HG03045 (cell line): ENCODE results near the gene GNG2.

Source experiments
- ATAC-seq: cut with Tn5 transposase; IDR thresholded peaks from one replicate; pipeline ENCODE4 v1.9.1; 2021; ENCODE audit warnings: mild to moderate bottlenecking, moderate library complexity; ENCODE audit not compliant: unreplicated experiment

Gene GNG2

DNA sequence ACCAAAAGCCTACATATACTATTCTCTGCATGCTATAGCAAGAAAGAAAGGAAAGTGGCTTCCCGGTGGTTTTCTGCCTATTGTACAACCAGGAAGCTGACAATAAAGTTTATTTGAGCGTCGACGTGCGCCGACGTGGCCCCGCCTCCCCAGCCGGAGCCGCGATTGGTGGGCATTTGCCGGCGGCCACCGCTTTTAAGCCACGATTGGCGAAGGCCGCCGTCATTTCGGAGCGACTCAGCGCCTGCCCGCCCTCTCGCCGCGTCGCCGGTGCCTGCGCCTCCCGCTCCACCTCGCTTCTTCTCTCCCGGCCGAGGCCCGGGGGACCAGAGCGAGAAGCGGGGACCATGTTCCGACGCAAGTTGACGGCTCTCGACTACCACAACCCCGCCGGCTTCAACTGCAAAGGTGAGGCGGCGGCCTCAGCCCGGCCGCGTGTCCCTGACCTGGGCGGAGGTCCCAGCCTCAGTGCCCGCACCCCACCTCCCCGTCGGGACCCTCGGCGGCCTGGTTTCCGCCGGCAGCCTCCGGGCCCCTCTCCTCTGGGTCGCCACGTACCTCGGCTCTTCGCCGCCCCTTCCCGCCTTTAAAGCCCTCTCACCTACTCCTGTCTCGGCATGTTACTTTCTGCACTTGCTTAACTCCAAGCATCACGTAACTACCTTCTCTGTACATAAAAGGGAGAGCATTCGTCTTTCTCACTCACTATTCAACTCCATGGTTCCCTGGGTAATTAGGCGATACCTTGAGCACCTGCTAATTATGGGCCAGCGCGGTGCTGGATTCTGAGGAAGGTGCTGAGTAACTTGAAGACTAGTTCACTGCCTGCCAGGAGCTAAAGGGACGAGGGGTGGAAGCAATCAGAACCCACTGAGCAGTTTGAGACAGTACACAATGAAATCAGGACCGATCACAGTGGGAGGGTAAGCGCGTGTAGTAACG is 129.2 kb downstream of the GNG2 start, which contains the start of gene RTRAF:
RTRAF (plus strand) TSS at position 254 of the 942 bp plus-strand sequence; CDS start at position 348, 94 bp downstream.
- ATAC-seq = peak; percentile 93

DNA sequence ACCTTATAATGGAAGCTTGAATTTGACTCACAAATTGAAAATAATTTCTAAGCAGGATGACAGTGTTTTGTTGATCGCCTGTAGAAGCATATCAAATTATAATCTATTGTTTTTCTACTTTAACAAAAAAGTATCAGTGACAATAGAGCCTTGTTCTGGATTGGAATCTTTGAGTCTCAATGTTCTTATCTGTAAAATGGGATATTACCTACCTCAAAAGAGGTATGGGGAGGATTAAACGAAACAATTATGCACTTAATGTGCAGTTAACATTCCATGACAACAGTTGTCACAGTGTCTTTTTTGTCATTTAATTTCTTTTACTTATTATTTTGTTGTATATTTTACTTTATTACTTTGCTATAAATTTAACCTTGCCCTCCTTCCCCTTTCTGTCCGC is 130.1 kb downstream of the GNG2 start:
- ATAC-seq = no peak

DNA sequence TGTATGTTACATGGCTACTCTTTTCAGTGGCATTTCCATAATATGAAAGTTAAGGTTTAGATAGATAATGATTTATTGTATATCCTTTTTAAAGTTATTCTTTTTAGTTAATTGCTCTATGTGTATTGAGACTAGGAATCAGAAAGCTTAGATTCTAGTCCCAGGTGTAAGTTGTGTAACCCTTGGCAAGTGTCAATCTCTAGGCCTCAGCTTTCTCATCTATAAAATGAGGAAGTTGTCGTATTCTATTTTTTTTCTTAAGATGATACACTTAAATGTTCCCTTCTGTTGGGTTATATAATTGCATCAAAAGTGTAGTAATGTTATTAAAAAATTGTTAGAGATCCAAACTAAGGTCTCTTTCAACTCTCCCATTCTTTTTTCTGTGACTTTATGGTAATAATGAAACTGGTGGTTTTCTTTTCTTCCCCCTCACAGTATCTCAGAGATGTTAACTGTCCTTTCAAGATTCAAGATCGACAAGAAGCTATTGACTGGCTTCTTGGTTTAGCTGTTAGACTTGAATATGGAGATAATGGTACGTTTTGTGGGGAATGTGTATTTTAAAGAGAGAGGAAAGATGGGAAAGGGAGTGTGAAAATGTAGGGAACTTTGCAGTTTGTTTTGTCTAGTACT is 133.0 kb downstream of the GNG2 start:
- no peak for ATAC-seq

DNA sequence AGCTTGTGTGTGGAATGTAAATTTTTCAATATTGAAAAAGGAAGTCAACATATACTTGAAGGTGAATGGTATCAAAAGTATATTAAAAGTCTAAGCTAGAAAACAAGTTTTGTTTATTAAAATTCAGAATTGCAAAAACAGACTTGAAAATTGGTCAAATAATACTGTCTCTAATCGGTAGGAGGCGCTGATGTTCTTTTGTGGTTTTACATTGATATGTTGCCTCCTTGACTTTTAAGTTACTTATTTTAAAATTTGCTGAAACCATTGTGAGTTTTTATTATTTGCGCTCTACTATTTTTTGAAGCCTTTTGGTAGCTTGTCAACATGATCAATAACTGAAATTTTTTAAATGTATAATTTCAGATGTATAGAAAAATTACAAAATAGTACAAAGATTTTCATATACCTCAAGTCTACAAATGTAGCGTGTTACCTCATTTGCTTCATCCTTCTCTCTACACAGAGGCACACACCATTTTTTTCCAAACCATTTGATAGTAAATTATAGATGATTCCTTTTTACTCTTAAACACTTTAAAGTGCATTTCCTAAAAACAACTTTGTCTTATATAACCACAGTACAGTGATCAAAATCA is 135.8 kb downstream of the GNG2 start:
- no peak for ATAC-seq

DNA sequence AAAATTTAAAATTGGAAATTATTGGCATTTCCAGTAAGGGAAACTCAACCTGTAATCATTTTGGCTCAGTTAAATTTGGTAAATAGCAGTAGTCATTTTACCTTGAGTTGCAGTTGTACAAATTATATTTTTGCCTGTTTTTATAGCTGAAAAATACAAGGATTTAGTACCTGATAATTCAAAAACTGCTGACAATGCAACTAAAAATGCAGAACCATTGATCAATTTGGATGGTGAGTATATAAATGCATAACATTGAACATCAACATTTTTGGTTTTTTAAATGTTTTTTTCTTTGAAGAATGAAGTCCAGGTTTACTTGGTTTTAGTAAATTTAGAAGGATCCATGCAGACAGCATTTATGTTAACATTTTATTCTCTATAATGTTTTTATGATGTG is 137.9 kb downstream of the GNG2 start:
- no peak for ATAC-seq

DNA sequence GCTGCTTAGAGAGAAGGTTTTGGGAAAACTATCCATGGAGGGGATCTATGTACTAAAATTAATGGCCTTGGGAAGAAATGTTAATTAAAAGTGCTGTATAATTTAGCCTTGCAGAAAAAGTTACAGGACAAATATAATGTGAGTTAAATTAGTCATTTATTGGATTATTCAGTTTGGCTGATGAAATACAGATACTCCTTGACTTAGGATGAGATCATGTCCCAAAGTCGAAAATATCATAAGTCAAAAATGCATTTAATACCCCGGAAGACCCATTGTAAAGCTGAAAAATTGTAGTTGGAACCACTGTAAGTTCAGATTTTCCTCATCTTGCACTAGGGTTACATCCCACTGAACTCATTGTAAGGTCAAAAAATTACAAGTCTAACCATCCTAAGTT is 138.7 kb downstream of the GNG2 start:
- no peak for ATAC-seq

DNA sequence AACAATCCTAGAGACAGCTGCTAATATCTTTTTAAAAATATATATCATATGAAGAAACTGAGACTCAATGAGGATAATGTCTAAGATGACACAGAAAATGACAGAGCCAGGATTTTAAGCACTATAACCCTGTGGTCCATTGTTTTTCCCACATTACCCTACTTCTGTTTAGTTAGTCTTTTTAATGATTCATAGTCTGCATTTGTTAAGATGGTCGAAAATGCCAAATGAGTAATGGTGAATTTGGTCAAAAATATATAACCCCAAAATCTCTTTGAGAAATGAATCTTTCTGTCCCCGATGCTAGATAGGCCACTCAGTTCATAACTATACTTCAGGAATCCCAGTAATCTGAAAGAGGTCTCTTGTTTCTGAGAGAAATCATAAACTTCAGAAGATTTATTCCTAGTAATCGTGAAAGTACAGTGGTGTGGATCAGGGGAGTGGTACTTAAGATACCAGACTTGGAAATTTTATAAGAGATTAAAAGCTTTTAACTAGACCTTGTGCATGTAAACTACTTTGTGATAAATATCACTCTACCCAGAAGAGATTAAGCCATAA is 139.7 kb downstream of the GNG2 start:
- ATAC-seq = no peak

DNA sequence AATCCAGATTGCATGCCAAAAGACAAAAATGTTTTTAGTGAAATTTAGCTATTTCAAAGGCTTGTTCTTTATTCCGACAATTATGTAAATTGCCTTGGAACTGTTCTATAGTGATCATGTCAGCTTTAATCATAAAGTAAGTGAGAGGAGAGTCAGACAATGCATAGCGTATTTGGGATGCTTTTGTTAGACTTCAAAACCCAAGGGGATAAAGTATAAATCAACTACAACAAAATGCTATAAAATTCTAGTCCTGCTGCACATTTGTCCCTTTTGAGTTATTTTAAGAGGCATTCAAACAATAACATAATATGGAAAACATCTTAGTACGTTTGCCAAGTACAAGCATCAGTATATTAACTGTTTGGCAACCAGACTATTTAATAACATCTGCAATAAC is 140.3 kb downstream of the GNG2 start:
- ATAC-seq = no peak

DNA sequence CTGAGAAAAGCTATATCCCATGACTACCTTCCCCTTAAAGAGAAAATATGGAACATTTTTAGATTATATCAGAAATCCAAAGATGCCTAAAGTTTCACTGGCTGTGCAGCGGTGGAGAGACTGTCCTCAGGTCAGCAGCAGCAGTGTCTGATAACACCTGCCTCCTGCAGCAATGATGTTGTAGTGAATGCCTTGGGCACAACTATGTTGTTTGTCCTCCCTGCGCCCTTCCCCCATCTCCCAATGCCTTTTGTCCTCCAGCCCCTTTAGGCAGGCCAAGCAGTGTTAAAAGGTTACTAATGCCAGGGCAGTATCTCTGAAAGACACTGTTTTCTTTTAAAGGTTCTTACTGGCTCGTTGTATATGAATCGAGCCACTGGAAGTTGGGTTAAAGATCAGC is 142.1 kb downstream of the GNG2 start:
- no peak for ATAC-seq

DNA sequence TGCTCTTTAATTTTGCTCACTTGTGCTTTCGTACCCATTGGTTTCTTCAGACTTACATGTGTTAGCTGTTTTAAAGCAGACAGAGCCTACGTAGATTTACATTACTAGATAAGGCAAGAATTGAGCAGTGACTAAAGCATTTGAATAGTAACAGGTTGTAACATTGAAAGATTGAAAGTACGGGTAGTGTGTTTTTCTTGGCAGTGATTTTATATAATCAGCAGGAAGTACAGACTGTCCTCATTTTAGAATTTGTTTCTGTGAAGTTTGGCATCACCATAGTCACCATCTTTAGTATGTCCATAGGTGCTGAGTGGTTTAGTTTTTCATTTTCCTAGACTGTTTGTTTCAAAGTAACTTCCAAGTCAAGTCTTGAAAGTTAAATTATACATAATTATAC is 142.9 kb downstream of the GNG2 start:
- no peak for ATAC-seq

DNA sequence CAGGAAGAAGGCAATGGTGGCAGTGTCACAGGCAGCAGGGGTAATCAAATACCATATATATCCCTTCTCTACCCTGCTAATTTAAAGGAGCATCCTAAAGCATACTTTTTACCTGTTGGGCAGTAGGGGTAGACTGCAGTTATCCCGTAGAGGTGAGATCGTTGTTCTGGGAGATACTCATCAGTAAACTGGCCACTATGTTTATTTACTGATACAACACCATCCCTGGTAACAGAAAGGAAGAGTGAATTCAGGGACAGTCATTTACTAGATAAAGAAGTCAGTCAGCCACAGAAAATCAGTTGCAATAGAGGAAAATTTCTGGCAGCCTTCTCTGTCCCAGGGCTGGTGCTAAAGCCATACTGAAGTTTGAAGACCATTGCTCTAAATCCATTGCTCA is 145.2 kb downstream of the GNG2 start:
- no peak for ATAC-seq

DNA sequence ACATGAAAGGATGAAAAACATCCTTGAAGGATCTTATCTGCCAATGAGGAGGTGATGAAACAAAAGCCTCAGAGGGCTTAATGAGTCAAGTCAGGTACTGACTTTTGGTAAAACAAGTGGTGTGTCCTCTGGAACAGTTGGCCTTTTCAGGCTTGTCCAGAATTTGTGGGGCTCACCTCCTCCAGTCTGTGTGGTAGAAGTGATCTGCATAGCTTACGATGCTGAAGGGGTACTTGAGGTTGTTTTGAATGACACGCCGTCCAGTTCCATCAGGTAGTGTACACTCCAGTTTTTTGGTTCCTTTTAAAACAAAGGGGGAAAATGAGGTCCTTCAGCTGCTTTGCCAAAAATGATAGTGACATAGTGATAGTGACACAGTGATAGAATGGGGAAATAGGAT is 145.9 kb downstream of the GNG2 start:
- ATAC-seq = no peak

DNA sequence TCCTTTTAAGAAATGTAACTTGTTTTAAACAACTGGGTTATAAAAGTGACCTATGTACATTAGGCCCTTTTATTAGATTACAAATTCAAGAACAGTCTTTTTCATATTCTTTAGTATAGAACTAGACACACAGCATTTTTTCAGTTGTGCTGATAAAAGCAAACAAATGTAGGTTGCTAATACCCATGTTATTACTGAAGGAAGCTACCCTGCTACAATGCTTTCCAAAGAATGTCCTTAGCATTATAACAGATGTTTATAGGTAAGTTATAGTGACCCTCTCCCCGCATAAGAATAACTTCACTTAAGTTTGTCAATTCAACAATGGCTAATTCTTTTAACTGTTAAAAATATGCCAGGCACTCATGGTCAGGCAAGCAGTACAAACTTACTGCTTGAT is 146.8 kb downstream of the GNG2 start:
- no peak for ATAC-seq

DNA sequence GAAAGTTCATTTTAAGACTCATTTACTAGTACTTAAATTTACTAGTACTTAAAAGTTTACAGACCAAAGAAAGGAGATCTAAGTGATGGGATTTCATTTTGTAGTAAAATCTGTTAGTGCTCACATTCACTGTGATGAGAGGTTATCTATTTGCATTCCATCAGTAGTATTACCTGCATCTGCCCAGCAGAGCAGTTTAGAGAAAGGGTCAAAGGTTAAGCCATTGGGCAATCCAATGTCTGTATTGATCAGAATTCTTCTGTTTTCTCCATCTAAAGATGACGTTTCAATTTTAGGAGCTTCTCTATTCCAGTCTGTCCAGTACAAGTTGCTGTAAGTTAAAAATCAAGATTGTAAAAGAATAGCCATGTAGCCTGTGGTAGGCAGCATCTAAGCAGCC is 147.2 kb downstream of the GNG2 start:
- ATAC-seq = no peak

DNA sequence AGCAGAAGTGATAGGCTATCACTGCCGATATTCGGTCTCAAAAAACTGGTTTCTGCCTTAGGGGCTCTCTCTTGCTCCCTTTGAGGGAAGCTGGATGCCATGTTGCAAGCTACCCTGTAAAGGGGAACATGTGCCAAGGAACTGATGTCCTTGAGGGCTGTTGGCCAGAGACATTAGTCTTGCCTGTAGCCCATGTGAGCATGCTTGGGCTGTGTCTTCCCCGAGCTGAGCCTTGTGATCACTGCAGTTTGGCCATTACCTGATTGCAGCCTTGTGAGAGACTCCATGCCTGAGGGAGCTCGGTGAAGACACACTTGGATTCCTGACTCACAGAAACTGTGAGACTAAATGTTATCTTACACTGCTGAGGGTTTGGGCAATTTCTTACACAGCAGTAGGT is 147.7 kb downstream of the GNG2 start:
- no peak for ATAC-seq

DNA sequence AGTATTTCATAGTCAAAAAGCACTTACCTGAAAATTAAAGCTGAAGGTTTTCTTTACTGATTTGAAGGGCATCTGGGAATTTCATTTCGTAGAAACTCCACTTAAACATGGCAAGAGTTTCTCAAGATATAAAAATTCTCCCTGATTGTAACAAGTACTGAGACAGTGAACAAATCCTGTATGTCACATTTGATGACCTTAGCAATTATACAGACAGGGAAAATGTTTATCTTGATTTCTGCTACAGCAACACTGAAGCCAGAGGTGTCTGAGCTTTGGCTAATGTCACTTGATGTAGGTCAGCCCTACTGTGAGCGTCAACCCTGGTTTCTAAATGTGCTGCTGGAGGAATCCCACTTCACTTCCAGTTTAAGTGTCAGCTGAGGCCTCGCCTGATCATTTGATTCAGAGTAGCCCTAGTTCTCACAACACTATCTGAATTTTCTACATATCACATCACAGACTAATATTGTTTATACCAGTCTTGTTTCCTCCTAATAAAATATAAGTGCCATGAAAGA is 149.8 kb downstream of the GNG2 start:
- ATAC-seq = no peak

DNA sequence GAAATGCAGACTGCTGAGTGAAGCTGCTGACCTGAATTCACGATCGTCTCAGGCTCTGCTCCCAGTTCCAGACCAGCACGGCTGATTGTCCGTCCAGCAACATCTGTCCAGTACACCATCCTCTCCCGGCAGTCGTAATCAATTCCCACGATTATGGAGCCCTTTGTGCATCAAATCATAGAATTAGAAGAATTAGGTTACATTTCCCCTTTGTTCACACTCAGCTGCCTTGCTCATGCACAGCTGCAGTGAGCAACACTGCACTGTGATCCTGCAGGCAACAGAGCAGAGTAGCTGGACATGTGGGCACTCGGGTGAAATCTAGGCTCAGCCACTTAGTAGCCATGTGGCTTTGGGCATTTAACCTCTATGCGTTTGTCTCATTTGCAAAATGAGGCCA is 151.1 kb downstream of the GNG2 start:
- no peak for ATAC-seq

DNA sequence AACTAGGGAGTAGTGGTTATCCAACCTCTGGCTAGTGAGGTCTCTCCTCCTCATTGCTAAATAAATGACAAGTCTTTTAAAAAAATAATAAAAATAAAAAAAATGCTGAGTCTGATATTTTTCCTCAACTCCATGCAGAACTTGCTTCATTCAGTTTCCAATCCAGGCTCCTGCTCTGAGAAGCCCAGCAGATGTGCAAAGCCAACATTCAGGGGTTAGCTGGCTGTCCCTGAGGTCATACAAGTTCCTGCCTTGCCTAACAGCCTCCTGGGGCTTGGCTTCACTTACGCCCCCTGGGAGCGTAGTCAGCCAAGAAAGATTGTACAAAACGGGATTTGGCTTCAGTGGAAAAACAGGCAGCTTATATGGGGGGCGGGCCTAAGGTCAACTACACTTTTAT is 152.2 kb downstream of the GNG2 start:
- no peak for ATAC-seq

DNA sequence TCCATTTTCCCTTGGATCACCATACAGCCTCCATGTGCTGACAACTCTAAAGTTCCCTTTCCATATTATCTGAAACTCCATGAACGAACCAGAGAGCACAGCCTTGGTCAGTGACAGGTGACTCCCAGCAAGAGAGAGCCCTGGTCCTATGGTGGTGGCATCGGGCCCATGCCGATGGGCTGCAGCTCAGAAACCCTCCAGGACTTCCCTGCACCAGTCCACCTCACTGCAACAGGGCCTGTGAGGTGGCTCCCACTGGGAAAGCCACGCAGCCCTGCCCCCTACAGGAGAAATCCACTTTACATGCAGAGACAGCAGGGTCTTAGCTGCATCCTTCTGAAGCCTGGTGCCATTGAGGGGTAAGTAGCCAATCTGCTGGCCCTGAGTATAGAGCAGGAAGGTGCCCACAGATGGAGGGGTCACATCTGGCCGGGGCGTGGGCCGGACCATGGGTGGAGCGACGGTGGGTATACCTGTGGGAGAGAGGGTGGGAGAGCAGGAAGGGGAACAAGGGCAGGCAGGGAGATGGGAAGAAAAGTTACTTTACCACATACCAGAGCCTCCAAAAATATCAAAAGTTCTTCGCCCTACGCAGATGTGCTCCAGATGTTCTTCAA is 153.7 kb downstream of the GNG2 start:
- ATAC-seq = no peak

DNA sequence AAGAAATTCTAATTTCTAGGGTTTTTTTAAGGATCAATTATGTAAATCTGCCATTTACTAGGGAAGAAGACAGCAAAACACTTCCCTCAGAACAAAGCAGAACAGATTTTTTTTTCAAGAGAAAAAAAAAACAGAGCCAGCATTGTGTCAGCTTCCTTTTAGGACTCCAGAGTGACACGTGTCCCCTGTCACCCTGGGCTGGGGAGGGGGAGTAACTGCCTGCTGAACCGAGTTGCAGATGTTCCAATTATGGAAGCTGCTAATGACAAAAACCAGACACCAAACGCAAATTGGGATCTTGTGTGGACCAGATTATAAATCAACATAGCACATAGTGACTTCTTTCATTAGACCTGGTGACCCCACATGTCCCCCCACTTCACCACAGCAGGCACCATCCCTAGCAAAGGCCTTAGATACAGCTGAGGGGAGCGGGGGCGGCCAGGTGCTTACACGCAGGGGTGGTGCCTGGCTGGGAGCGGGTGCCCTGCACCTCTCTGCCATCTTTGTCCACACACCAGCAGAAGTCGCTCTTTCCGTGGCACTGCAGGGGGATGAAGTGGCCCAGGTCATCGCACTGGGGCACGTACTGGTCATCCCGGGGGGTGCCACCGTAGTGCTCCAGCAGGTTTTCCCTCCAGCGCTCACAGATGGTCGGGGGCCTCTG is 154.3 kb downstream of the GNG2 start:
- ATAC-seq = no peak
